GM18873 (cell line): ENCODE measurements around the gene UGT2A1.
"Not testable (repeated sequence)": the region's sequence is repeated elsewhere in the genome, so short reads cannot be mapped to it uniquely, and the experiment has no call there.

Experiments used
- ATAC-seq: cut with Tn5 transposase; IDR thresholded peaks from one replicate; pipeline ENCODE4 v1.9.1; 2021; ENCODE audit warnings: mild to moderate bottlenecking, moderate library complexity, moderate number of reproducible peaks; ENCODE audit not compliant: unreplicated experiment, low FRiP score

UGT2A1 gene

DNA sequence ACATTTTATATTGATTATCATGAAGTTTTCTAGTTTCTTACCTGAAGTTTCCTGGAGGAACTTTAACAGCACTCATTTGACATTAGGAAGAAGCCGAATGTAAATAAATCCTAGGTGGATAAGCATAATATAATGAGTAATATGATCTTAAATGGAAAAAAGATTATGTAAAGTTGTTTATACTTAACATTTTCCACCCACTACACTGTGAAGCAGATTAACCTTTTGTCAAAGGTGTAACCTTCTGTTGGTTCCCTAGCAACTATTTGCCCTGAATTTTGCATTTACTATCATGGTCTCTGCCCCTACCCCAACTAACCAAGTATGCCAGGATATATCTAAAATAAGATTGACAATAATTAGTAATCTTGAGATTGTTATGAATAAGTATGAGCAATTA, at the start of gene UGT2A1:
UGT2A1 (minus strand) TSS at position 101 of the 400 bp plus-strand sequence. CDS start 5,603 bp downstream, outside the sequence.
- no peak for ATAC-seq

DNA sequence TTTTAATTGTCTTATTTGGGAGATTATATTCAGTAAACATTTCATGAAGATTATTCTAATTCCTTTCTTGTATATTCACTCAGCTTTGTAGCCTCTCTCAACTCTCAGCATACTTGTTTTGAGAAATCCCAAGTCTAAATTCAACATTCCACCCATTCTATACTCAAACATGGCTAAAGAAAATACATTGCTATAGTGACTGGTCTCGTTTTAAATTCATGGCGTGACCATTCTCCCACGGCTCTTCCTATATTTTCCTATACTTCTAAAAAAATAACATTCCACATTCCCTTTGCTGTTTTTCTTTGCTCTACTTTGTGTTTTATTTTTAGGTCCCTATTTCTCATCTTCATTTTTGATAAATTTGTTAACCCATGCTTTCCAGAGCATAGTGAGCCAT, 49.2 kb upstream of the UGT2A1 start:
- ATAC-seq = no peak

DNA sequence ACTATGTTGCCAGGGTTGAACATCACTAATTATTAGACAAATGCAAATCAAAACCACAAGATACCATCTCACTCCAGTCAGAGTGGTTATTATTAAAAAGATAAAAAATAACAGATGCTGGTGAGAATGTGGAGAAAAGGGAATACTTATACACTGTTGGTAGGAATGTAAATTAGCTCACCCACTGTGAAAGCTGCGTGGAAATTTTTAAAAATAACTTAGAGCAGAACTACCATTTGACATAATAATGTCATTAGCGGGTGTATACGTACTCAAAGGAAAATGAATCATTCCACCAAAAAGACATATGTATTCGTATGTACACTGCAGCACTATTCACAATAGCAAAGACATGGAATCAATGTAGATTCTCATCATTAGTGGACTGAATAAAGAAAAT, 48.6 kb upstream of the UGT2A1 start:
- ATAC-seq = no peak

DNA sequence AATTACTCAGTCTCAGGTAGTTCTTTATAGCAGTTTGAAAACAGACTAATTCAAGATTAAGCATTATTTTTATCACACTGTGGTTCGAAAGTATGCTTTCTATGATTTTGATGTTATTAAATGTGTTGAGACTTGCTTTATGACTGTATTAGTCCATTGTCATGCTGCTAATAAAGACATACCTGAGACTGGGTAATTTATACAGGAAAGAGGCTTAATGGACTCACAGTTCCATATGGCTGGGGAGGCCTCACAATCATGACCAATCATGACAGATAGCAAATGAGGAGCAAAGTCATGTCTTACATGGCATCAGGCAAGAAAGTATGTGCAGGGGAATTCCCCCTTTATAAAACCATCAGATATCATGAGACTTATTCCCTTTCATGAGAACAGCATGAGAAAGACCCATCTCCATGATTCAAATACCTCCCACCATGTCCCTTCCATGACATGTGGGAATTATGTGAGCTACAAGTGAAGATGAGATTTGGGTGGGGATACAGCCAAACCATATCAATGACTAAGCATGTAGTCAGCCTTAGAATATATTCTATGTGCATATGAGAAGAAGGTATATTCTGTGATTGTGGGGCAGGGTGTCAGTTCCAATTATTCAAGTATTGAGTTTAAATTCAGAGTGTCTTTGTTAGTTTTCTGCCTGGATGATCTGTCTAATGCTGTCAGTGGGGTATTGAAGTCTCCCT, 44.6 kb upstream of the UGT2A1 start:
- no peak for ATAC-seq

DNA sequence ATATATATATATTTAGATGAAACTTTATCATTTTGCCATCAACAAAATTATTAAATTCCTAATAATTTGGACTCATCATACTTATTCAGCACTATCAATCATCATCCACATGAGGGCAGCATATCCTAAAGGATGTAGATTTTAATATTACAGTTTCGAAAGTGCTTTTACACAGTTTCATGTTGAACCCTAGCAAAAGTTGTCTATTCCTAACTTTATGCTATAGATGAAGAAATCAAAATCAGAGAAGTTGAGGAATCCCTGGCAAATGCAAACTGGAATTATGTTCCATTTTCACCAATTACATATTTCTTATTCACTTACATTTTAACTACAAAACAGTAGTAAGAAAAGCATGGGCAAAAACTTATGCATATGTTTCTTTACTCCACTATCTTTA, 36.6 kb upstream of the UGT2A1 start:
- no peak for ATAC-seq

DNA sequence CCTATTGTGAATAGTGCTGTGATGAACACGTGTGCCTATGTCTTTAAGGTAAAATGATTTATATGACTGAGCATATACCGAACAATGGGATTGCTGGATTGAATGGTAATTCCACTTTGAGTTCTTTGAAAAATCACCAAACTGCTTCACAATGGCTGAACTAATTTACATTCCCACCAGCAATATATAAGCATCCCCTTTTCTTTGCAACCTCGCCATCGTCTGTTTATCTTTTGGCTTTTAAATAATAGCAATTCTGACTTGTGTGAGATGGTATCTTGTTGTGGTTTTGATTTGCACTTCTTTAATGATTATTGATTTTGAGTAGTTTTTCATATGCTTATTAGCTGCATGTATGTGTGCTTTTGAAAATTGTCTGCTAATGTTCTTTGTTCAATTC, 31.8 kb upstream of the UGT2A1 start:
- no peak for ATAC-seq

DNA sequence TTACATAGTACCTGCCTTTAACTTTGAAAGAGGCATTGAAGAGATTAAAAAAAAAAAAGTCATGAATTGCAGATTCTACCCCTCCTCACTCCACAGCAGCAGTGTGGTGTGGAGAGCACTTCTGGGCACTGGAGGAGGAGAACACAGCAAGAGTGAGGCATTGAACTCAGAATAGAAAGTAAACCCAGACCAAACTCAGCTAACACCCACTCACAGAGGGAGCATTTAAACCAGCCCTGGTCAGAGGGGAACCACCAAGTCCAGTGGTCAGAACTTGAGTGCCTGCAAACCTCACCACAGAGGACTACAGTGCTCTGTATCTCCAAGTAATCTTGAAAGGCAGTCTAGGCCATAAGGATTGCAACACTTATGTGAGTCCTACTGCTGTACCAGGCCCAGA, 15.6 kb upstream of the UGT2A1 start:
- no peak for ATAC-seq

DNA sequence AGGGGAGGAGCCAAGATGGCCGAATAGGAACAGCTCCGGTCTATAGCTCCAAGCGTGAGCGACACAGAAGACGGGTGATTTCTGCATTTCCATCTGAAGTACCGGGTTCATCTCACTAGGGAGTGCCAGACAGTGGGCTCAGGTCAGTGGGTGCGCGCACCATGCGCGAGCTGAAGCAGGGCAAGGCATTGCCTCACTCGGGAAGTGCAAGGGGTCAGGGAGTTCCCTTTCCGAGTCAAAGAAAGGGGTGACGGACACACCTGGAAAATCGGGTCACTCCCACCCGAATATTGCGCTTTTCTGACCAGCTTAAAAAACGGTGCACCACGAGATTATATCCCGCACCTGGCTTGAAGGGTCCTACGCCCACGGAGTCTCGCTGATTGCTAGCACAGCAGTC, 11.0 kb upstream of the UGT2A1 start:
- ATAC-seq = not testable (repeated sequence)

DNA sequence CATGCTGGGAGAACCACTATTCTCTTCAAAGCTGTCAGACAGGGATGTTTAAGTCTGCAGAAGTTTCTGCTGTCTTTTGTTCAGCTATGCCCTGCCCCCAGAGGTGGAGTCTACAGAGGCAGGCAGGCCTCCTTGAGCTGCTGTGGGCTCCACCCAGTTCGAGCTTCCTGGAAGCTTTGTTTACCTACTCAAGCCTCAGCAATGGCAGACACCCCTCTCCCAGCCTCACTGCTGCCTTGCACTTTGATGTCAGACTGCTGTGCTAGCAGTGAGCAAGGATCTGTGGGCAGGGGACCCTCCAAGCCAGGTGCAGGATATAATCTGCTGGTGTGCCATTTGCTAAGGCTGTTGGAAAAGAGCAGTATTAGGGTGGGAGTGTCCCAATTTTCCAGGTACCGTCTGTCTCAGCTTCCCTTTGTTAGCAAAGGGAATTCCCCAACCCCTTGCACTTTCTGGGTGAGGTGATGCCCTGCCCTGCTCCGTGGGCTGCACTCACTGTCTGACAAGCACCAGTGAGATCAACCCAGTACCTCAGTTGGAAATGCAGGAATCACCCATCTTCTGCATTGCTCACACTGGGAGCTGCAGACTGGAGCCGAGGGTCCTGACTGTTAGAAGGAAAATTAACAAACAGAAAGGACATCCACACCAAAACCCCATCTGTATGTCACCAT, 8.2 kb upstream of the UGT2A1 start:
- ATAC-seq = not testable (repeated sequence)

DNA sequence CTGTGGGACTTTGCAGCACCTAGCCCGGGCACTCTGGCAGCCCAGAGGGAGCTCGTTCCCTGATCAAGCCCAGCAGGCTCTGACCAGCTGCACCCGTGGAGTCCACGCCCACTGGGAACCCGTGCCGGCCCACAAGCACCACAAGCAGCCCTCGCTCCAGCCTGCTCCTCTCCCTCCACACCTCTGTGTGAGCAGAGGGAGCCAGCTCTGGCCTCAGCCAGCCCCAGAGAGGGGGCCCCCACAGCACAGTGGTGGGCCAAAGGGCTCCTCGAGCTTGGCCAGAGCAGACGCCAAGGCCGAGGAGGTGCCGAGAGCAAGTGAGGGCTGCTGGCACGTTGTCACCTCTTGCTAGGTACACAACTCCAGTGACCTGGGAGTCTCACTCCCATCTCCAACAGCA, 5.1 kb upstream of the UGT2A1 start:
- ATAC-seq = no peak

DNA sequence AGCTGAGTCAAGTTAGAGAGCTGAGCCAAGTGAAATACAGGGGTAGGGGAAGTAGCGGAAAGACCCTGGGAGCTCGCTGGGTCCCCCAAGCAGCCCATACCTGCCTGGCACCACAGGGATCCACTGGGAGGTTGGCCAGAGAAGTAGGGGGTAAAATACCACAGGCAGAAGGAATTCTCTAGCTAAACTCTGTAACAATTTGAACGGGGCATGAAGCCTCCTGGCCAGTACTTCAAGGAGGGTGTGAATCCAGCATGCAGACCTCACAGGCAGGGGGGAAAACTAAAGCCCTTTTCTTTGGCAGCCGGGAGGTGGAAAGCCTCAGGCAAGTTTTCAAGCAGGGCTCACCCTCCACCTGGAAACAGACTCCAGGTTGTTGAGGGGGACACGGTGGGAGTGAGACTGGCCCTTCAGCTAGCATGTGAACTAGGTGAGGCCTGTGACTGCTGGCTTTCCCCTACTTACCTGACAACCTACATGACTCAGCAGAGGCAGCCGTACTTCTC, 3.7 kb upstream of the UGT2A1 start:
- ATAC-seq = no peak

DNA sequence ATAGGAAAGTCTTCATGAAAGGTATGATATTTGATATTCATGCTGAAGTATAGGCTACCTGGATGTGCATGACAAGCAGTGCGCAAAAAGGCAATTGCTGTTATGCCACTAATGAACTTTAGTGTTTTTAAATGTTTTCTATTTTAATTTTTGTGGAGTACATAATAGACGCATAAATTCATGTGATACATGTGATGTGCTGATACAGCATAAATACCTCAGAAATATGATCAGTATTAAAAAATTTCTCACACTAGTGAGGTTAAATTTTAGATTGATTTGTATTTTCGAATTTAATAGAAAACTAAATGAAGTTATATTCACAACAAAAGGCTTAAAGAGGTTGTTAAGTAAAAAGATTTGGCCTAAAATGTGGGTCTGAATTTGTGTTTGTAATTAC, 2.2 kb downstream of the UGT2A1 start:
- ATAC-seq = no peak

DNA sequence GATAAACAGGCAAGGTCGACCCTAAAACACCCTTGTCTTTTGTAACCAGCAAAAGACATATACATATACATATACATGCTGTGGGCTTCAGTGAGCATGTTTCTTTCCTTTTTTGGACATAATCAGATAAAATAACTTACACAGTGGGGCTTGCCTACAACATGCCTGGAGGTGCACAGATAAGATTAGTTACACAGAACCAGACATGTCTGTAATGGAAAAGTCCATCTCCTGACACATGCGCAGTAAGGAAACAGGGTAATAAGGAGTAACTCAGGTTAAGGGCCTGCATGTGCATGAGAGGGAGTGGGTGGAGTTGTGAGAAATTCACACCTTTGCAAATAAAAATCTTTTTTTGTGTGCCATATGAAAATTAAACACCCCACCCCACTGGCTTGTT, 3.4 kb downstream of the UGT2A1 start:
- ATAC-seq = no peak

DNA sequence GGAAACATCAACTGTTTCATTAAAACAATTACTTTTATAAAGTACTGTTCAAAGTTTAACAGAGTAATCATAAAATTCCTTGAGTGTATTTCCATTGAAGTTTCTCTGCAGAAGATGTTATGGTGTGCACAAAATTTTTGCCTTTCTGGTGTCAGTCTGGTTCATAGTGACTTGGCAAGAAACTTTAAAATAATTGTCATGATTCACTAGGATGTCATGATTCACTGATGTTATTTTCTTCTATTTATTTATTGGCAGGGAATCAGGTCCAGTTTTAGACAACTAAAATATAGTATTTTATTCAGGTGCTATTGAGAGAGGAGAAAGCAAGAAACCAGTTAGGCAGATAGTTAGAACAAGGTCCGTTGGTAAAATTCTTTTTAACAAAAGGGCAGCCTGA, 3.8 kb downstream of the UGT2A1 start:
- ATAC-seq = no peak

DNA sequence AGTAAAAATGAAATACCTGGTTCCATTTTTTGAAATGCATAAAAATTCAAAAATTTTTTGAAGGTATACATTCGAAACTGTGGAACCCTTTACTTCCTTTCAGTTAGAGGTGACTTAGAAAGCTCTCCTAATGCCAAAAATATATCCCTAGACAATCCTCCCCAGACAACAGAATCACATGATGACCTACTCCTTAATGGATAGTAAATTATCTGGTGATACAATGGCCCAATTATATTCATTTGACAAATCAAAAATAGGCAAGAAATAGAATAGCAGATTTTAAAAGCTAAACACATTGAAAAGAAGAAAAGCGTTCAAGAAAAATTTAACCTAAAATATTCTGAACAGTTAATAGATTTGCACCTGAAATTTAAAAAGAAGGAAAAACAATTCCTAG, 10.1 kb downstream of the UGT2A1 start:
- no peak for ATAC-seq

DNA sequence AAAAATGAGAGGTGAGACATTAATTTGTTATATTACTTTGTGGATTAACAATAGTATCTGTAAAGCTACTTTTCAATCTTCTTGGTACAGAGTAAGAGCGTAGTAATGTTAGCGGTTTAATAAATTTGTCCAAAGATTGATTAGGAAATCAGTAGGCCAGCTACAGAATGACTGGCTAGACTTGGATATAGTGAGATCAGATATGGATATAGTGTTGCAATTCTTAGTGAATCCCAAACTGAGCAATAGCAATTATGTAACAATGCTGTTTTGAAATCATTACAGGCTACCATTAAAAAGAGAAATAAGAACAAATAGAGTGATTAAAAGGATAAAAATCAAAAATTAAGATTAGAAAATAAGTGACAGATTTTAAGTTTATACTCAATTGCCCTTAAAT, 12.8 kb downstream of the UGT2A1 start:
- no peak for ATAC-seq

DNA sequence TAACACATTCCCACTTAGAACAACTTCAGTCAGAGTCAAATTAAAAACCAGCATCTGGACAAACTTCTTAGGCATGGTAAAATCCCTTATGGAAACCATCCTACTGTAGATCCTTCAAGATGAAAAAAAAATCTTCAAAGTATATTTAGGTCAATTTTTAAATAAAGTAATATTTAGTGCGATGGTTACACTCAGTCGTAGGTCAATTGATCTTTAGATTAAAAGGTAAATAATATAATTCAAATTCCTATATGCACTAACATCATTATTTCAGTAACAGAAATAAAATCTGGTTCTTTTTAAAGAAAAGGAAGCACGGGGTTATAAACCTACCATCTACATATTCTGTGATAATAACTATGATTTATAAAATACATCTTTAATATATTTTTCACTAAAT, 13.5 kb downstream of the UGT2A1 start, which contains the start of gene UGT2A2:
UGT2A2 (minus strand) TSS at position 101 of the 400 bp plus-strand sequence; CDS start at position 99, 2 bp downstream.
- ATAC-seq = no peak

DNA sequence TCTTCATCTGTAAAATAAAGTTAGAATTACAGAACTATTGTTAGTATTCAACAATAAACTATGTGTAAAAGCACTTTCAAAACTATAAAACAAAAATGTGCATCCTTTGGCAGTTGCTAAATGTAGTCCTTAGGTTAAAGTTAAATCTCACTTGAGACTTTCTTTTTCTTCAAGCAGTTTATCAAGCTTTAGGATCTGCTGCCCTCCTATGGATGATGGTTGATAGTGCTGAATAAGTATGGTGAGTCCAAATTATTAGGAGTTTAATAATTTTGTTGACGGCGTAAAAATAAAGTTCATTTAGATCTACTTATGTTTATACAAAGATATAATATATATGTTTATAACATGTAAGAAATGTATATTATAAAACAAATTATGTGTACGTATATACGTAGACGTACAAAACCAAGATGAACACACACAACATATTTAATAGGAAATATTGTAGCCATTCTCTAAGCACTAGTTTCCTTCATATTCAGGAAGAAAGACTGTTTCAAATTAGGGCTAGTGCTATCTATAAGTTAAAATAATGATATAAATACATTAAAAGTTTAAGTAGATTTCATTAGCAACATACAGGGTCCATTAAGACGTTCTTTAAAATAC, 35.9 kb downstream of the UGT2A1 start:
- no peak for ATAC-seq

DNA sequence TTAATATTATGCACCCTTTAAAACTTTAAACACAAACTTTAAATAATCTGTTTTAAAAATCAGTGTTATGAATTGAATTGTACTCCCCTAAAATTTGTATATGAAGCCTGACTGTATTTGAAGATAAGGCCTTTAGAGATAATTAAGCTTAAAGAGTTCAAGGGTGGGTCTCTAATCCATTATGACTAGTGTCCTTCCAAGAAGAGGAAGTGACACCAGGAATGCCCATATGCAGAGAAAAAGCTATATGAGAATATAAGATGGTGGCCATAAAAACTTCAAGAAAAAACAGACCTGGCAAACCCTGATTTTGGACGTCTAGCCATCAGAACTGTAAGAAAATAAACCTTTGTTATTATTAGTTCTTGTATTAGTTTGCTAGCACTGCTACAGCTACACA, 42.6 kb downstream of the UGT2A1 start:
- no peak for ATAC-seq

DNA sequence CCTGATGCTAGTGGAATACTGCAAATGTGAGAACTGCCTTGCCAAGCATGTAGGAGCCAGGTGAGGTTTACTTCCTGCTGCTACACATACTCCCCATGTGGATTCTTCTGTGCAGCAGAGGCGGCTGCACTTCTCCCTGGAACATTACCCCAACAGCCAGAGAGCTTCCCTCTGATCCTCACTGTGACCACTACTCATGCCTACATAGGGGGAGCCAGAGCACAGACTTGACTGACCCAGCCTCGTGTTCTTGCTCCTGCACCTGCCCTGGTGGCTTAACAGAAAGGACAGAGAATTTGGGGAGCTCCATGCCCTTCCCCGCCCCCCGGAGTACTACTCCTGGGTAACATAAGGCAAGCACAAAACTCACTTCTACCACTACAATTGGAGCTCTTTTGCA, 52.0 kb downstream of the UGT2A1 start:
- no peak for ATAC-seq

DNA sequence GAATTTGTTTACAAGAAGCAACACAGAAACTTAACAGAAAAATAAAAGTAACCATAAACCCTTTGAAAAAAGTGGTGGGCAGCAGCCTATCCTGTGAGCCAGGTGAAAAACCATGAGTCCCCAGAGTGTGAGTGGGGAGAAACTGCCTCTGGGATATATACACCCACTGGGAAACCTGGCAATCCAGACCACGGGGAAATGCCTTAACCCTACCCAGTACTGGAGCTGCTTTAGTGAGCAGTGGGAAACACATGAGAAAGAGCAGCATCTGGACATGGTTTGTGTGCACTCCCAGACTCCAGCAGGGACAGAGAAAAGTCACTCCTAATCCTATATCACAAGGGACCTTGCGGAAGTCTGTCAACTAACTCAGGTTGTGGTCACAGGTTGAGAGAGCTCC, 53.0 kb downstream of the UGT2A1 start:
- no peak for ATAC-seq

DNA sequence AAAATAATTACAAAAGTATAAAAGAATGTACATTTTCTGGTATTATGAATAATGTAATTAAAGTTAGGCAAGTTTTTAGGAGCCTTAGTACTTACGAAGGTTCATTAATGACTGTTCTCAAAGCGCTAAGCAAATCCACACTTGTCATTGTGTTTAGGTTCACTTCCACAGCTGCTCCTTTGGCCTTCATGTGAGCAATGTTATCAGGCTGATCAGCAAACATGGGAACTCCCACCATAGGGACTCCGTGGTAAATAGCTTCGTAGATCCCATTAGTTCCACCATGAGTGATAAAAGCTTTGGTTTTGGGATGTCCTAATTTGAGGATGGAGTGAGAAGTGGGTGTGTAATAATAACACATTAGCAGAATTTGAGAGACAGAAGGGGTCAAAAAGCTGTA, 58.7 kb downstream of the UGT2A1 start:
- no peak for ATAC-seq
